ENCODE data around the gene NR6A1. TPM values are rescaled to one million over a fixed set of nuclear protein-coding genes. Genes with fewer than 3 reads are reported as not detected.

The NR6A1 gene
- total RNA-seq, 2 experiments from 2014 or later: 0.74 to 1.1 TPM

- ATAC-seq (no peak), DNase-seq (no peak)
- Mint-ChIP-seq H3K36me3 (ENCODE audit: low read depth) (no peaks in the 10 kb centered on the region), H3K27ac (no peak overlapping the region), H3K4me3 (peak overlapping the region; percentile 50), H3K9me3 (no peaks in the 10 kb centered on the region), H3K4me1 (ENCODE audit: low read depth) (peaks cover 17% of the 10 kb centered on the region), H3K27me3 (peaks cover 21% of the 10 kb centered on the region)
- CTCF ChIA-PET: no interaction called here
- intact Hi-C loops (cut with micrococcal nuclease): no loop called here
- POLR2A ChIA-PET: no interaction called here
- TF ChIP-seq CTCF (IDR thresholded peaks at IDR 0.05): no peak
Observed at GRCh38 chr9:124503713-124504529, 267.2 kb downstream of the NR6A1 start.

DNA sequence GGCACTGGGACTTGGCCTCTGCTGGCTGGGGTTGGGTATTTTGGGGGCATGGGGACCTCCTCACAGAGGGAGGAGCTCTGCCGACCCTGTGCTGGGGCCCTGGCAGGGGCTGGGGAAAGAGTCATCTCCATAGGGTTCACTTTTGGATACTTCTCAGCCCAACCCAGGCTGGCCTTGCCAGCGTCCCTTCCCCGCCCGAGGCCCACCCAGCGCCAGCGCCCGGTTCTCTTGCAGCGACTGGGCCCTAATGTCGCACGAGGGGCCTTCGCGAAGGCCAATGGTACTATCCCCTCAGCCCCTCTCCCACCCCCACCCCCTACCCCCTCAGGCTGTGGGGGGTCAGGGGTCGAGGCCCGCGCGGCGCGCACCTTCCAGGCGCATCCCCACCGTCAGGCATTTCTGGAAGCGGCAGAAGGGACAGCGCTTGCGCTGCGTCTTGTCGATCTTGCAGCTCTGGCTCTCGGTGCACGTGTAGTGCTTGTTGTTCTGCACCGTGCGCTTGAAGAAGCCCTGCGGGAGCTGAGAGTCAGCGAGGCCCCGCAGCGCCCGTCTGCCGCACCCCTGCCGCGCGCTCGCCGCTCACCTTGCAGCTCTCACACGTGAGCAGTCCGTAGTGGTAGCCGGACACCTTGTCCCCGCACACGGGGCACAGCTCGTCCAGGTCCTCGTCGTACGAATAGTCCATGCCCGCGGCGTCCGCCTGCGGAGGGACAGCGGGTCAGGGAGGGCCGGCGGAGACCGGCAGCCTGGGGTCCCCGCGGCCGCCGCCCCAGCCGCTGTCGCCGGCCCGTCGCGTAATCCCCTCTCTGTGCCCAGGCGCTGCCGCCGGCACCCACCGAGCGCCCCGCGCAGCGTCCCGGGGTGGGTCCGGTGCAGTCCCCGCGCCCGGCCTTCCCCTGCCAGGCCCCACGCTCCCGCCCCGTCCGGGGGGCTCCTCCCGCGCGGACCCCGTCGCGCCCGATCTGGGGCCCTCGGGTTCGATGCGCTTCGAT is 268.1 kb downstream of the NR6A1 start:
- H3K27me3 Mint-ChIP-seq: peaks cover 21% of the 10 kb centered on the region
- TF ChIP-seq CTCF (IDR thresholded peaks at IDR 0.05): no peak
- no peaks in the 10 kb centered on the region for H3K9me3 Mint-ChIP-seq
- intact Hi-C loops (cut with micrococcal nuclease): no loop called here
- H3K4me1 Mint-ChIP-seq (ENCODE audit: low read depth): peaks cover 17% of the 10 kb centered on the region
- DNase-seq: no peak
- ChIA-PET CTCF (no interaction called here), POLR2A (interaction anchor here (0.6 kb wide), 1 partner anchor 535 kb away, joined by 3 read pairs; no protein-coding TSS in a partner anchor)
- H3K36me3 Mint-ChIP-seq (ENCODE audit: low read depth): no peaks in the 10 kb centered on the region
- H3K27ac Mint-ChIP-seq: no peak overlapping the region
- ATAC-seq: no peak
- H3K4me3 Mint-ChIP-seq: no peak overlapping the region

DNA sequence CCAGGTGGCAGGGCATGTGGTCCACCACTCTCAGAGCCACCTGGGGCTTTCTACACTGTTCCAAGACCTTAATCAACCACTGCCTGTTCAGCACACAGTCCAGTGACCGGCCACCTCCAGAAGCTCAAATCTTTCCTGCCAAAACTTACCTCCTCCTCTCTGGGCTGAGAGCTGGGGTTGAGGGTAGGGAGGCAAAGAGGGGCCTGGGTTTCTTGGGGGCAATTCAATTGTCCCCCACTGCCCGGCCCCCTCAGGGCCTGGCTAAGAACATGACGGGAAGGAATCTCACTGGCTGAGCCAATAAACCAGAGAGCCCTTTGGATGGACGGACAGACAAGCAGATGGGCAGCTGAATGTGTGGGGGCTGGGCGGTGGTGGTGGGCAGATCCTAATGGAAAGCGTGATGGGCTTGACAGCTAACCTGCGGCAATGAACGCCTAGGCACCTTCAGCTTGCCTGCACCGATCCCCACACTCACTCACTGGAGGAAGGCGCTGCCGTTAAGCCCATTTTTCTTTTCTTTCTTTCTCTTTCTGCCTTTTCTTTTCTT is 269.3 kb downstream of the NR6A1 start:
- intact Hi-C loops (cut with micrococcal nuclease): no loop called here
- no peaks in the 10 kb centered on the region for H3K9me3 Mint-ChIP-seq
- no peak for TF ChIP-seq CTCF (IDR thresholded peaks at IDR 0.05)
- H3K4me3 Mint-ChIP-seq: no peak overlapping the region
- no peaks in the 10 kb centered on the region for H3K36me3 Mint-ChIP-seq (ENCODE audit: low read depth)
- no peak for DNase-seq
- ChIA-PET POLR2A (no interaction called here), CTCF (no interaction called here)
- ATAC-seq: no peak
- H3K27me3 Mint-ChIP-seq: peaks cover 21% of the 10 kb centered on the region
- no peak overlapping the region for H3K27ac Mint-ChIP-seq
- peaks cover 21% of the 10 kb centered on the region for H3K4me1 Mint-ChIP-seq (ENCODE audit: low read depth)

DNA sequence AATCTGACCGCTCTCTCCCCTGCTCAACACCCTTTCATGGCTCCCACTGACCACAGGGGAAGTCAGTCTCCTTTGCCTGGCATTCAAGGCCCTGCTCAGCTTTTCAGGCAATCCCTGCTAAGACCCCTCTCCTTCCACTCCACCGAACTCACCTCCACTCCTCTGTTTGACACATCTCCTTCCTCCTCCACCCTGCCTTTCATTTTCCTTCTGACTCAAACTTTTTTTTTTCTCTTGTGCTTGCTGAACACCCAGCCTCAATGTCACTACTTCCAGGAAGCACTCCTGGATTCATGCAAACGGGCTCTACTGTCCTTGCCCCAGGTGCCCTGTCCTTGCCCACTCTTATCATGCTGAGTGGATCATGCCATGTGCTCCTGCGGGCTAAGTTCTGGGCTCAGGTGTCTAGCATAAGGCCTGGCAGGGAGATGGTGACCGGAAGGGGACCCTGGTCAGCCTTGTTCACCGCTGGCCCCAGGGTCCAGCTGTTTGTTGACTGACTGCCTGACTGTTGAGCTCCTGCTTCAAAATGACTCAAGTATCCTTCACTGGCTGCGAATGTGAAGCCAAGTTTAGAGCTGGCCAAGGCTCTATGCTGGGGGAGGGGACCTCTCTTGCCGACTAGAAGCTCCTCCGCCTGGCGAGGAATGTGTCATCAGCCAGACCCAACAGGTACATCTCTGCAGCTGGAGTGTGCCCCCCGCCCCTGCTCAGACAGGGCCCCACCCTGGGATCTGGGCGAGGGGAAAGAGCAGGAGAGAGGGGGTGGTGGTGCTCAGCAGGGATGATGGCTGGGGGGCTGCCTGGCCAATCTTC is 270.1 kb downstream of the NR6A1 start:
- H3K27ac Mint-ChIP-seq: no peak overlapping the region
- no peaks in the 10 kb centered on the region for H3K9me3 Mint-ChIP-seq
- H3K36me3 Mint-ChIP-seq (ENCODE audit: low read depth): no peaks in the 10 kb centered on the region
- peaks cover 30% of the 10 kb centered on the region for H3K4me1 Mint-ChIP-seq (ENCODE audit: low read depth)
- intact Hi-C loops (cut with micrococcal nuclease): no loop called here
- H3K4me3 Mint-ChIP-seq: no peak overlapping the region
- no peak for DNase-seq
- ChIA-PET POLR2A (no interaction called here), CTCF (interaction anchor here (1.1 kb wide), 1 partner anchor 116 kb away, joined by 4 read pairs; no protein-coding TSS in a partner anchor)
- peaks cover 19% of the 10 kb centered on the region for H3K27me3 Mint-ChIP-seq
- TF ChIP-seq CTCF (IDR thresholded peaks at IDR 0.05): no peak
- peak; percentile 32 for ATAC-seq
